Jurkat, Clone E6-1 (cell line): ENCODE data around the gene ADGRG2.

Experiments used
- DNase-seq: peaks from one replicate; pipeline ENCODE4 v3.0.0-alpha.2; 2011; ENCODE audit warnings: low read depth, low spot score
- H3K4me3 ChIP-seq: 2 replicates; pipeline ENCODE4 v1.5.1; 2011; ENCODE audit warnings: mild to moderate bottlenecking, low read length, control low read depth, moderate library complexity

Gene ADGRG2

GRCh38 chrX:18971506-18971905 lies 150.8 kb downstream of the ADGRG2 start:
- H3K4me3 ChIP-seq = no peak overlapping the region
- no peak for DNase-seq

- H3K4me3 ChIP-seq = no peak overlapping the region
- DNase-seq = no peak
Observed at GRCh38 chrX:18970465-18970864, 151.8 kb downstream of the ADGRG2 start.

- no peak for DNase-seq
- H3K4me3 ChIP-seq = no peak overlapping the region
Observed at GRCh38 chrX:18966624-18967023, 155.6 kb downstream of the ADGRG2 start.

GRCh38 chrX:18964901-18965300 lies 157.4 kb downstream of the ADGRG2 start:
- no peak overlapping the region for H3K4me3 ChIP-seq
- DNase-seq = no peak

GRCh38 chrX:18964026-18964425 lies 158.2 kb downstream of the ADGRG2 start:
- H3K4me3 ChIP-seq = no peak overlapping the region
- DNase-seq = no peak

- H3K4me3 ChIP-seq = no peak overlapping the region
- DNase-seq = no peak
Observed at GRCh38 chrX:18962329-18962728, 159.9 kb downstream of the ADGRG2 start.

- DNase-seq = no peak
- no peak overlapping the region for H3K4me3 ChIP-seq
Observed at GRCh38 chrX:18961686-18962085, 160.6 kb downstream of the ADGRG2 start.

- DNase-seq = no peak
- no peak overlapping the region for H3K4me3 ChIP-seq
Observed at GRCh38 chrX:18956303-18957032, 165.8 kb downstream of the ADGRG2 start.

GRCh38 chrX:18955676-18956075 lies 166.6 kb downstream of the ADGRG2 start:
- no peak for DNase-seq
- H3K4me3 ChIP-seq = no peak overlapping the region

- H3K4me3 ChIP-seq = no peak overlapping the region
- DNase-seq = no peak
Observed at GRCh38 chrX:18951032-18951431, 171.2 kb downstream of the ADGRG2 start.

GRCh38 chrX:18949944-18950301 lies 172.3 kb downstream of the ADGRG2 start:
- no peak for DNase-seq
- H3K4me3 ChIP-seq = no peak overlapping the region

- no peak for DNase-seq
- H3K4me3 ChIP-seq = no peak overlapping the region
Observed at GRCh38 chrX:18949291-18949943, 172.9 kb downstream of the ADGRG2 start.

GRCh38 chrX:18946611-18947010 lies 175.7 kb downstream of the ADGRG2 start:
- DNase-seq = no peak
- no peak overlapping the region for H3K4me3 ChIP-seq

GRCh38 chrX:18946157-18946556 lies 176.1 kb downstream of the ADGRG2 start:
- H3K4me3 ChIP-seq = no peak overlapping the region
- DNase-seq = no peak

- no peak for DNase-seq
- H3K4me3 ChIP-seq = no peak overlapping the region
Observed at GRCh38 chrX:18945483-18945882, 176.8 kb downstream of the ADGRG2 start.

GRCh38 chrX:18944482-18944881 lies 177.8 kb downstream of the ADGRG2 start:
- H3K4me3 ChIP-seq = no peak overlapping the region
- DNase-seq = no peak

- DNase-seq = no peak
- H3K4me3 ChIP-seq = no peak overlapping the region
Observed at GRCh38 chrX:18941896-18942295, 180.4 kb downstream of the ADGRG2 start.
